Measurements from ENCODE around the gene TDRD7.

DNA sequence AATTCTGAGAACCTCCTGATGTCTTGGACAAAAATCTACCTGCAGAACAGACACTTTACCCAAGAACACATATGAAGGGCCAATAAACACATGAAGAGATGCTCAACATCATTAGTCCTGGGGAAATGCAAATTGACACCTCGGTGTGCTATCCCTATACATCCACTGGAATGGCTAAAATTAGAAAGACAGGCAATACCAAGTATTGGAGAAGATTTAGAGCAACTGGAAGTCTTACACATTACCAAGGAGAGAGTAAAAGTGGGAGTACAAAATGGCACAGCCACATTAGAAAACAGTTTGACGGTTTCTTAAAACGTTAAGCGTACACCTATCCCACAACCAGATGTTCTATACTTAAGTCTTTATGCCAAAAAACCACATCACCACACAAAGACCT, 3.3 kb upstream of the TDRD7 start:
- TF ChIP-seq GATA2 (IDR thresholded peaks at IDR 0.05; ENCODE audit: low read depth, low read length): no peak
- no peak for TF ChIP-seq GATA3 (IDR thresholded peaks at IDR 0.05; ENCODE audit: low read depth, low read length)

Data from SH-SY5Y (cell line).